H9 (cell line): Measurements from ENCODE around the gene RAB1A. TPM values are rescaled to one million over a fixed set of nuclear protein-coding genes. Genes with fewer than 3 reads are reported as not detected.

Experiments
- DNase-seq: peaks from one replicate; pipeline ENCODE4 v3.0.0-alpha.2; 2017
- H2AFZ ChIP-seq: one replicate; pipeline ENCODE4 v1.6.1; 2013; ENCODE audit warnings: mild to moderate bottlenecking, low read length, control low read depth, moderate library complexity
- H2AK5ac ChIP-seq: 2 replicates; pipeline ENCODE4 v1.6.1; 2013; ENCODE audit warnings: low read length, control low read depth, mixed read lengths; ENCODE audit not compliant: insufficient read length
- H2BK120ac ChIP-seq: one replicate; pipeline ENCODE4 v1.6.1; 2013; ENCODE audit warnings: low read depth, mild to moderate bottlenecking, low read length, control low read depth, inconsistent platforms; ENCODE audit not compliant: poor library complexity, severe bottlenecking
- H2BK12ac ChIP-seq: 2 replicates; pipeline ENCODE4 v1.6.1; 2013; ENCODE audit warnings: low read length, control low read depth, mixed read lengths, low read depth; ENCODE audit not compliant: insufficient read length
- H2BK15ac ChIP-seq: 2 replicates; pipeline ENCODE4 v1.6.1; 2013; ENCODE audit warnings: low read depth, low read length, control low read depth
- H2BK20ac ChIP-seq: one replicate; pipeline ENCODE4 v1.6.1; 2013; ENCODE audit warnings: low read depth, mild to moderate bottlenecking, low read length, control low read depth, inconsistent platforms; ENCODE audit not compliant: poor library complexity, severe bottlenecking
- H2BK5ac ChIP-seq: 2 replicates; pipeline ENCODE4 v1.6.1; 2013; ENCODE audit warnings: low read length, control low read depth, mixed read lengths; ENCODE audit not compliant: insufficient read length
- H3K14ac ChIP-seq: 2 replicates; pipeline ENCODE4 v1.6.1; 2013; ENCODE audit warnings: low read length, control low read depth; ENCODE audit not compliant: insufficient read depth
- H3K18ac ChIP-seq: 2 replicates; pipeline ENCODE4 v1.6.1; 2013; ENCODE audit warnings: low read depth, mild to moderate bottlenecking, mixed read lengths, low read length, control low read depth; ENCODE audit not compliant: insufficient read length
- H3K23ac ChIP-seq: 2 replicates; pipeline ENCODE4 v1.6.1; 2013; ENCODE audit warnings: low read length, control low read depth, mixed read lengths, low read depth; ENCODE audit not compliant: insufficient read length
- H3K23me2 ChIP-seq: 2 replicates; pipeline ENCODE4 v1.6.1; 2013; ENCODE audit warnings: low read depth, mild to moderate bottlenecking, mixed read lengths, low read length, control low read depth; ENCODE audit not compliant: insufficient read length, poor library complexity, severe bottlenecking
- H3K27ac ChIP-seq: 2 replicates; pipeline ENCODE4 v1.5.1; 2013; ENCODE audit warnings: low read length, control low read depth, mixed read lengths, low read depth; ENCODE audit not compliant: insufficient read length
- H3K27me3 ChIP-seq: 2 replicates; pipeline ENCODE4 v1.6.1; 2013; ENCODE audit warnings: low read length, control low read depth, inconsistent platforms; ENCODE audit not compliant: insufficient read depth
- H3K4ac ChIP-seq: 2 replicates; pipeline ENCODE4 v1.6.1; 2013; ENCODE audit warnings: low read depth, mild to moderate bottlenecking, control low read depth, inconsistent platforms, low read length, moderate library complexity
- H3K4me1 ChIP-seq: 2 replicates; pipeline ENCODE4 v1.6.1; 2013; ENCODE audit warnings: low read length, control low read depth, inconsistent platforms; ENCODE audit not compliant: insufficient read depth
- H3K4me2 ChIP-seq: 2 replicates; pipeline ENCODE4 v1.6.1; 2013; ENCODE audit warnings: low read length, control low read depth, mixed read lengths; ENCODE audit not compliant: insufficient read length, insufficient read depth
- H3K56ac ChIP-seq: 2 replicates; pipeline ENCODE4 v1.6.1; 2013; ENCODE audit warnings: low read depth, mild to moderate bottlenecking, mixed read lengths, low read length, control low read depth; ENCODE audit not compliant: insufficient read length
- H3K79me1 ChIP-seq: 2 replicates; pipeline ENCODE4 v1.6.1; 2013; ENCODE audit warnings: low read depth, mild to moderate bottlenecking, moderate library complexity, low read length, control low read depth, inconsistent platforms; ENCODE audit not compliant: insufficient read depth, poor library complexity, severe bottlenecking
- H3K79me2 ChIP-seq: 2 replicates; pipeline ENCODE4 v1.6.1; 2013; ENCODE audit warnings: low read length, control low read depth, inconsistent platforms; ENCODE audit not compliant: insufficient read depth
- H3K9ac ChIP-seq: 2 replicates; pipeline ENCODE4 v1.6.1; 2013; ENCODE audit warnings: low read length, control low read depth, mixed read lengths; ENCODE audit not compliant: insufficient read length; ENCODE audit errors: extremely low read depth
- H3K9me3 ChIP-seq: one replicate; pipeline ENCODE4 v1.6.1; 2013; ENCODE audit warnings: low read depth, low read length, inconsistent platforms; ENCODE audit not compliant: control insufficient read depth
- H3T11ph ChIP-seq: one replicate; pipeline ENCODE4 v1.6.1; 2013; ENCODE audit warnings: mild to moderate bottlenecking, low read length, control low read depth, inconsistent platforms
- H4K20me1 ChIP-seq: one replicate; pipeline ENCODE4 v1.6.1; 2013; ENCODE audit not compliant: control insufficient read depth, insufficient read length, insufficient read depth
- H4K5ac ChIP-seq: 2 replicates; pipeline ENCODE4 v1.6.1; 2013; ENCODE audit warnings: low read depth, mild to moderate bottlenecking, mixed read lengths, low read length, control low read depth; ENCODE audit not compliant: insufficient read length
- H4K8ac ChIP-seq: replicated peaks from 2 replicates; pipeline ENCODE4 v1.6.1; 2013; ENCODE audit warnings: low read length, control low read depth, mixed read lengths, low read depth; ENCODE audit not compliant: insufficient read length
- H4K91ac ChIP-seq: 2 replicates; pipeline ENCODE4 v1.6.1; 2013; ENCODE audit warnings: low read depth, mild to moderate bottlenecking, moderate library complexity, mixed read lengths, low read length, control low read depth; ENCODE audit not compliant: insufficient read length
- H3K27ac Mint-ChIP-seq, 3 experiments: 2 replicates in 2 of 3; 3 replicates in 1 of 3; pipeline ENCODE4 v1.8.0; 2020 to 2021; ENCODE audit warnings: mixed read lengths in 3 of 3, mild to moderate bottlenecking in 1 of 3, moderate library complexity in 1 of 3
- H3K27me3 Mint-ChIP-seq: 2 replicates; pipeline ENCODE4 v1.8.0; 2021; ENCODE audit warnings: low read depth, mild to moderate bottlenecking, moderate library complexity, mixed read lengths
- H3K36me3 Mint-ChIP-seq, 3 experiments: 2 replicates in 2 of 3; 3 replicates in 1 of 3; pipeline ENCODE4 v1.8.0; 2020 to 2021; ENCODE audit warnings: low read depth in 3 of 3, mixed read lengths in 3 of 3; ENCODE audit not compliant: insufficient read depth in 1 of 3
- H3K4me1 Mint-ChIP-seq, 2 experiments: 2 replicates each; pipeline ENCODE4 v1.8.0; 2020; ENCODE audit warnings: mixed read lengths in 2 of 2
- H3K4me3 Mint-ChIP-seq, 2 experiments: 2 replicates in 1 of 2; 3 replicates in 1 of 2; pipeline ENCODE4 v1.8.0; 2020 to 2021; ENCODE audit warnings: mild to moderate bottlenecking in 2 of 2, mixed read lengths in 2 of 2, moderate library complexity in 1 of 2
- H3K9me3 Mint-ChIP-seq, 2 experiments: 2 replicates in 1 of 2; 3 replicates in 1 of 2; pipeline ENCODE4 v1.8.0; 2020; ENCODE audit warnings: mild to moderate bottlenecking in 2 of 2, mixed read lengths in 2 of 2, moderate library complexity in 1 of 2
- CTCF ChIP-seq: fragments of 200-600 bp; sonication (generic); conservative IDR thresholded peaks from 3 replicates; pipeline ENCODE4 v1.8.0; 2021; ENCODE audit warnings: antibody characterized with exemption, mild to moderate bottlenecking
- WGBS: extraction: QIAGEN DNeasy Blood & Tissue Kit; methylation state at CpG from one replicate; pipeline ENCODE4 v1.1.7; 2013; ENCODE audit warnings: missing lambda C conversion rate, low lambda C conversion rate, mixed read lengths; ENCODE audit not compliant: insufficient read length; ENCODE audit errors: extremely low coverage; 5-methylcytosine and 5-hydroxymethylcytosine counted together
- total RNA-seq: library from RNA; stranded (reverse); gene quantifications from 2 replicates; pipeline ENCODE4 v1.2.1, GENCODE V29; 2021

RAB1A gene
- total RNA-seq, 1 experiment from 2014 or later = 112 TPM

GRCh38 chr2:65096948-65097347 lies 33.0 kb downstream of the RAB1A start:
- H4K91ac ChIP-seq = no peak overlapping the region
- no peaks in the 10 kb centered on the region for H3K4me1 ChIP-seq
- no peaks in the 10 kb centered on the region for H3K9me3 Mint-ChIP-seq
- no peak overlapping the region for H3K18ac ChIP-seq
- H2BK15ac ChIP-seq = no peak overlapping the region
- WGBS = no CpG with 5 or more reads among the region's 1 CpG
- no peak overlapping the region for H2BK120ac ChIP-seq
- H3K4me3 Mint-ChIP-seq = no peak overlapping the region
- no peak overlapping the region for H2AK5ac ChIP-seq
- no peak overlapping the region for H3K9ac ChIP-seq
- H2BK12ac ChIP-seq = no peak overlapping the region
- H3K27ac Mint-ChIP-seq = peak overlapping the region in 1 of 3 experiments; percentile 16; a peak in 1 of 7 replicates
- no peaks in the 10 kb centered on the region for H3K23me2 ChIP-seq
- H3T11ph ChIP-seq = no peak overlapping the region
- no peak overlapping the region for H3K4ac ChIP-seq
- H3K27ac ChIP-seq = no peak overlapping the region
- H3K9me3 ChIP-seq = no peaks in the 10 kb centered on the region
- H3K23ac ChIP-seq = no peak overlapping the region
- no peaks in the 10 kb centered on the region for H3K79me2 ChIP-seq
- no peak overlapping the region for H3K56ac ChIP-seq
- H3K27me3 Mint-ChIP-seq = no peaks in the 10 kb centered on the region
- no peak overlapping the region for H2BK5ac ChIP-seq
- H2BK20ac ChIP-seq = no peak overlapping the region
- TF ChIP-seq CTCF = no peak
- DNase-seq = no peak
- no peak overlapping the region for H2AFZ ChIP-seq
- no peak overlapping the region for H4K5ac ChIP-seq
- no peaks in the 10 kb centered on the region for H4K20me1 ChIP-seq
- H4K8ac ChIP-seq = no peak overlapping the region
- H3K4me2 ChIP-seq = no peak overlapping the region
- no peaks in the 10 kb centered on the region for H3K79me1 ChIP-seq
- H3K4me1 Mint-ChIP-seq = no peaks in the 10 kb centered on the region
- H3K14ac ChIP-seq = no peak overlapping the region
- H3K27me3 ChIP-seq = no peaks in the 10 kb centered on the region
- H3K36me3 Mint-ChIP-seq = peaks cover 13 to 59% (median 45%) of the 10 kb centered on the region in 3 experiments; a peak in 6 of 7 replicates
